IMR-90 (cell line): ENCODE data around the gene ABCA7. TPM values are rescaled to one million over a fixed set of nuclear protein-coding genes. Genes with fewer than 3 reads are reported as not detected.

Experiments used
- ATAC-seq: fragments of 200-7000 bp; cut with Tn5 transposase; 2 replicates; pipeline ENCODE4 v1.9.1; 2020; ENCODE audit warnings: low read depth, mild to moderate bottlenecking, moderate library complexity
- BruUV-seq: library from RNA; stranded (reverse); fragments of 400-500 nt; replicated peaks from 2 replicates; lab custom pipeline; 2021; lab: Mats Ljungman, UMichigan
- CTCF ChIA-PET: fragments of 300-600 bp; formaldehyde crosslinking; extraction: SDS; loops from one replicate; lab custom pipeline; 2021; ENCODE audit warnings: antibody characterized with exemption; lab: Yijun Ruan, JAX
- POLR2A ChIA-PET: fragments of 300-600 bp; sonication (Branson Sonifier 250); formaldehyde crosslinking; loops from one replicate; lab custom pipeline; 2022; ENCODE audit warnings: antibody characterized with exemption; ENCODE audit not compliant: unreplicated experiment; lab: Charles Lee
- DNase-seq: peaks from one replicate; pipeline ENCODE4 v3.0.0; 2013
- H2AFZ ChIP-seq: replicated peaks from 2 replicates; pipeline ENCODE3; 2013; ENCODE audit warnings: low read length, mild to moderate bottlenecking; ENCODE audit not compliant: poor library complexity
- H2AK5ac ChIP-seq: 2 replicates; pipeline ENCODE4 v1.6.1; 2013; ENCODE audit warnings: low read depth, low read length, inconsistent platforms
- H2AK9ac ChIP-seq: replicated peaks from 2 replicates; pipeline ENCODE3; 2013; ENCODE audit warnings: mild to moderate bottlenecking, low read depth, low read length, moderate library complexity; ENCODE audit not compliant: poor library complexity
- H2BK120ac ChIP-seq: 2 replicates; pipeline ENCODE4 v1.6.1; 2013; ENCODE audit warnings: low read depth, low read length, inconsistent platforms
- H2BK15ac ChIP-seq: 3 replicates; pipeline ENCODE4 v1.6.1; 2013; ENCODE audit warnings: low read depth, low read length, inconsistent platforms
- H2BK20ac ChIP-seq: 2 replicates; pipeline ENCODE4 v1.6.1; 2013; ENCODE audit warnings: low read depth, mild to moderate bottlenecking, inconsistent platforms, low read length, moderate library complexity
- H2BK5ac ChIP-seq: 2 replicates; pipeline ENCODE4 v1.6.1; 2013; ENCODE audit warnings: mild to moderate bottlenecking, low read depth, low read length, inconsistent platforms; ENCODE audit not compliant: poor library complexity, severe bottlenecking
- H3K14ac ChIP-seq: replicated peaks from 2 replicates; pipeline ENCODE4 v1.6.1; 2013; ENCODE audit warnings: low read depth, low read length, inconsistent platforms
- H3K18ac ChIP-seq: 2 replicates; pipeline ENCODE4 v1.6.1; 2013; ENCODE audit warnings: low read depth, low read length, control low read depth
- H3K23ac ChIP-seq: 2 replicates; pipeline ENCODE4 v1.6.1; 2013; ENCODE audit warnings: low read depth, low read length, inconsistent platforms
- H3K27ac ChIP-seq: 2 replicates; pipeline ENCODE4 v1.5.1; 2013; ENCODE audit warnings: mild to moderate bottlenecking, control low read depth, low read length; ENCODE audit not compliant: insufficient read depth
- H3K27me3 ChIP-seq: 2 replicates; pipeline ENCODE4 v1.6.1; 2013; ENCODE audit warnings: low read length; ENCODE audit not compliant: control insufficient read depth, insufficient read depth
- H3K36me3 ChIP-seq: 2 replicates; pipeline ENCODE4 v1.6.1; 2013; ENCODE audit warnings: low read length, mixed read lengths; ENCODE audit not compliant: control insufficient read depth, insufficient read depth
- H3K4ac ChIP-seq: 2 replicates; pipeline ENCODE4 v1.6.1; 2013; ENCODE audit warnings: low read depth, low read length, inconsistent platforms
- H3K4me1 ChIP-seq: 2 replicates; pipeline ENCODE4 v1.6.1; 2013; ENCODE audit warnings: low read length, mixed read lengths; ENCODE audit not compliant: control insufficient read depth, insufficient read depth
- H3K4me2 ChIP-seq: 2 replicates; pipeline ENCODE4 v1.6.1; 2013; ENCODE audit warnings: low read depth, mild to moderate bottlenecking, control low read depth, low read length, moderate library complexity
- H3K4me3 ChIP-seq: 2 replicates; pipeline ENCODE4 v1.5.1; 2013; ENCODE audit warnings: low read depth, mild to moderate bottlenecking, control low read depth, low read length, moderate library complexity; ENCODE audit not compliant: insufficient read depth
- H3K56ac ChIP-seq: 2 replicates; pipeline ENCODE4 v1.6.1; 2013; ENCODE audit warnings: low read length, inconsistent platforms; ENCODE audit not compliant: insufficient read depth; ENCODE audit errors: extremely low read depth
- H3K79me1 ChIP-seq, 2 experiments: 2 replicates each; pipeline ENCODE4 v1.6.1; 2013; ENCODE audit warnings: low read length in 2 of 2, inconsistent platforms in 1 of 2, low read depth in 1 of 2
- H3K9ac ChIP-seq: 2 replicates; pipeline ENCODE4 v1.6.1; 2013; ENCODE audit warnings: low read depth, low read length, control low read depth
- H3K9me1 ChIP-seq: 2 replicates; pipeline ENCODE4 v1.6.1; 2013; ENCODE audit warnings: low read length, inconsistent platforms; ENCODE audit not compliant: insufficient read depth
- H3K9me3 ChIP-seq: 2 replicates; pipeline ENCODE4 v1.6.1; 2013; ENCODE audit warnings: low read length; ENCODE audit not compliant: control insufficient read depth, insufficient read depth
- H4K20me1 ChIP-seq: 2 replicates; pipeline ENCODE4 v1.6.1; 2013; ENCODE audit warnings: low read length, inconsistent platforms; ENCODE audit not compliant: insufficient read depth
- H4K5ac ChIP-seq: 2 replicates; pipeline ENCODE4 v1.6.1; 2013; ENCODE audit warnings: mild to moderate bottlenecking, low read depth, low read length, control low read depth
- H4K8ac ChIP-seq, 2 experiments: 2 replicates each; pipeline ENCODE4 v1.6.1; 2013; ENCODE audit warnings: low read depth in 2 of 2, low read length in 2 of 2, control low read depth in 1 of 2, inconsistent platforms in 1 of 2
- H4K91ac ChIP-seq: 2 replicates; pipeline ENCODE4 v1.6.1; 2013; ENCODE audit warnings: low read depth, low read length, inconsistent platforms; ENCODE audit not compliant: insufficient read depth
- BHLHE40 ChIP-seq: fragments of 150-350 bp; IDR thresholded peaks from 2 replicates; pipeline ENCODE4 v1.6.1; 2016; ENCODE audit warnings: mild to moderate bottlenecking, low read depth, low read length
- CEBPB ChIP-seq: IDR thresholded peaks from 2 replicates; pipeline ENCODE4 v1.6.1; 2012; ENCODE audit warnings: low read depth, low read length, improper control_type of control experiment
- CHD1 ChIP-seq: IDR thresholded peaks from 2 replicates; pipeline ENCODE4 v1.6.1; 2012; ENCODE audit warnings: low read depth, low read length, improper control_type of control experiment
- CTCF ChIP-seq: conservative IDR thresholded peaks from 2 replicates; pipeline ENCODE4 v1.5.1; 2012; ENCODE audit warnings: mild to moderate bottlenecking, low read depth, low read length, improper control_type of control experiment
- FOS ChIP-seq: fragments of 150-350 bp; IDR thresholded peaks from 2 replicates; pipeline ENCODE4 v1.6.1; 2016; ENCODE audit warnings: low read depth, low read length
- MAFK ChIP-seq: IDR thresholded peaks from 2 replicates; pipeline ENCODE4 v1.6.1; 2012; ENCODE audit warnings: low read depth, low read length, improper control_type of control experiment
- MAZ ChIP-seq: IDR thresholded peaks from 2 replicates; pipeline ENCODE4 v1.6.1; 2012; ENCODE audit warnings: low read depth, mild to moderate bottlenecking, low read length, improper control_type of control experiment, moderate library complexity, borderline replicate concordance
- MXI1 ChIP-seq: IDR thresholded peaks from 2 replicates; pipeline ENCODE4 v1.6.1; 2012; ENCODE audit warnings: low read depth, mild to moderate bottlenecking, low read length, moderate library complexity, borderline replicate concordance
- POLR2A ChIP-seq: IDR thresholded peaks from 2 replicates; pipeline ENCODE4 v1.6.1; 2012; ENCODE audit warnings: mild to moderate bottlenecking, low read depth, low read length
- WGBS, 2 experiments: methylation state at CpG; one replicate each; pipeline versions ENCODE4 v1.1.5 to v1.1.7; 2013; ENCODE audit warnings: missing lambda C conversion rate in 2 of 2; ENCODE audit not compliant: insufficient read length in 1 of 2; ENCODE audit errors: extremely low coverage in 2 of 2; 5-methylcytosine and 5-hydroxymethylcytosine counted together
- dilution Hi-C: fragments of 300-500 bp; cut with HindIII; formaldehyde crosslinking; loops from one replicate; pipeline ENCODE4 v1.14.3; 2018; ENCODE audit warnings: low sequenced_read_pairs; ENCODE audit not compliant: unreplicated experiment
- in situ Hi-C: fragments of 300-500 bp; cut with MboI; formaldehyde crosslinking; loops from 3 replicates; pipeline ENCODE4 v1.14.3; 2019; ENCODE audit warnings: low sequenced_read_pairs, inconsistent platforms, mixed read lengths
- intact Hi-C: fragments of 100-400 bp; cut with micrococcal nuclease; formaldehyde crosslinking; loops from 2 replicates; pipeline ENCODE4 v1.10.0; 2022
- polyA plus RNA-seq, 3 experiments: library from polyadenylated mRNA; depleted of rRNA; stranded (reverse); fragments of >200 nt; gene quantifications; 2 replicates each; pipeline ENCODE4 v1.2.3, GENCODE V29; 2012; ENCODE audit warnings: low replicate concordance in 1 of 3
- total RNA-seq: library from RNA; depleted of rRNA; stranded (reverse); fragments of >200 nt; gene quantifications from 2 replicates; pipeline ENCODE4 v1.2.3, GENCODE V29; 2012

The ABCA7 gene
- total and polyA plus RNA-seq, 2 of the 4 experiments (the other 2 are of a cell fraction) = 0.36 to 3.3 TPM

GRCh38 chr19:1072371-1073015 is 32.6 kb downstream of the ABCA7 start (continued):
- no peak for TF ChIP-seq MXI1
- no peak for TF ChIP-seq CHD1
- no peak for TF ChIP-seq BHLHE40

GRCh38 chr19:1073063-1073955 is 33.4 kb downstream of the ABCA7 start:
- peaks cover 33% of the 10 kb centered on the region for H3K27me3 ChIP-seq
- no peak for TF ChIP-seq FOS
- no peak for TF ChIP-seq CTCF
- no peak for TF ChIP-seq CEBPB
- no peak for TF ChIP-seq POLR2A
- TF ChIP-seq MAZ = no peak
- no peak for TF ChIP-seq MXI1
- TF ChIP-seq MAFK = no peak
- H2AFZ ChIP-seq = no peak overlapping the region
- H3K36me3 ChIP-seq = no peaks in the 10 kb centered on the region
- H4K91ac ChIP-seq = no peak overlapping the region
- no peak overlapping the region for H2BK20ac ChIP-seq
- WGBS, 2 experiments = 86% methylated on average over 23 of the region's 30 CpGs; no CpG with 5 or more reads in 1 of the 2 experiments
- ChIA-PET CTCF (no interaction called here), POLR2A (no interaction called here)
- no peak overlapping the region for H3K4me3 ChIP-seq
- no peaks in the 10 kb centered on the region for H3K4me1 ChIP-seq
- no TSS peak for BruUV-seq
- H3K23ac ChIP-seq = no peak overlapping the region
- H3K79me1 ChIP-seq = no peaks in the 10 kb centered on the region
- H3K14ac ChIP-seq = no peak overlapping the region
- dilution Hi-C loops (no loop called here), in situ Hi-C loops (no loop called here), intact Hi-C loops (no loop called here)
- H3K56ac ChIP-seq = no peak overlapping the region
- no peak overlapping the region for H4K5ac ChIP-seq
- peaks cover 2% of the 10 kb centered on the region; the same call in 1 of the 2 replicates for H3K9me3 ChIP-seq
- DNase-seq (no peak), ATAC-seq (no peak)
- H2BK5ac ChIP-seq = no peak overlapping the region
- no peak overlapping the region for H3K18ac ChIP-seq
- no peak overlapping the region for H3K27ac ChIP-seq
- H2BK15ac ChIP-seq = no peak overlapping the region
- no peak overlapping the region; the same call in 1 of the 2 replicates for H2AK5ac ChIP-seq
- H3K4ac ChIP-seq = no peak overlapping the region
- no peaks in the 10 kb centered on the region; the same call in 1 of the 2 replicates for H4K20me1 ChIP-seq
- no peaks in the 10 kb centered on the region for H3K9me1 ChIP-seq
- no peak overlapping the region for H2AK9ac ChIP-seq
- no peak overlapping the region for H3K4me2 ChIP-seq
- H3K9ac ChIP-seq = no peak overlapping the region
- H4K8ac ChIP-seq = no peak overlapping the region
- no peak overlapping the region for H2BK120ac ChIP-seq
